HepG2 (cell line): ENCODE measurements around the gene PSMB3. TPM values are rescaled to one million over a fixed set of nuclear protein-coding genes. Genes with fewer than 3 reads are reported as not detected.

Source experiments
- CBX1 ChIP-seq: IDR thresholded peaks from one replicate; pipeline ENCODE4 v1.6.1; 2016; ENCODE audit warnings: antibody characterized with exemption, low read depth
- HES4 ChIP-seq: sonication (generic); formaldehyde crosslinking; IDR thresholded peaks from 2 replicates; pipeline ENCODE4 v1.9.0; 2021; ENCODE audit warnings: mild to moderate bottlenecking, missing genetic modification reagents, borderline replicate concordance
- HMG20B ChIP-seq: conservative IDR thresholded peaks from 2 replicates; pipeline ENCODE4 v1.6.1; 2016; ENCODE audit warnings: missing genetic modification reagents, missing compliant biosample characterization
- HMGXB3 ChIP-seq: sonication (generic); formaldehyde crosslinking; IDR thresholded peaks from 2 replicates; pipeline ENCODE4 v1.4.0; 2020; ENCODE audit warnings: missing genetic modification reagents, borderline replicate concordance
- HOXA7 ChIP-seq: sonication (generic); formaldehyde crosslinking; IDR thresholded peaks from 2 replicates; pipeline ENCODE4 v1.8.1; 2022; ENCODE audit warnings: mild to moderate bottlenecking, missing genetic modification reagents, moderate library complexity
- KDM5B ChIP-seq: sonication (generic); formaldehyde crosslinking; IDR thresholded peaks from 2 replicates; pipeline ENCODE4 v1.4.0; 2020; ENCODE audit warnings: missing genetic modification reagents, mild to moderate bottlenecking, borderline replicate concordance
- PAXIP1 ChIP-seq: sonication (generic); formaldehyde crosslinking; conservative IDR thresholded peaks from 2 replicates; pipeline ENCODE4 v1.4.0; 2020; ENCODE audit warnings: mild to moderate bottlenecking, missing genetic modification reagents, moderate library complexity
- PCBP2 ChIP-seq: fragments of 200-400 bp; formaldehyde crosslinking; optimal IDR thresholded peaks from 2 replicates; pipeline ENCODE3; 2018; ENCODE audit warnings: low read length, low read depth; ENCODE audit not compliant: poor library complexity, severe bottlenecking
- POLR2AphosphoS2 ChIP-seq: IDR thresholded peaks from 2 replicates; pipeline ENCODE4 v1.6.1; 2011; ENCODE audit warnings: low read depth, low read length, improper control_type of control experiment
- SAFB2 ChIP-seq: sonication (generic); formaldehyde crosslinking; IDR thresholded peaks from 2 replicates; pipeline ENCODE4 v1.5.1; 2020; ENCODE audit warnings: missing genetic modification reagents, low read depth, mild to moderate bottlenecking, borderline replicate concordance
- SP5 ChIP-seq: IDR thresholded peaks from 2 replicates; pipeline ENCODE4 v1.6.1; 2016; ENCODE audit warnings: low read depth, borderline replicate concordance
- TAF15 ChIP-seq: fragments of 200-400 bp; formaldehyde crosslinking; IDR thresholded peaks from one replicate; pipeline ENCODE4 v1.6.1; 2018; ENCODE audit warnings: mild to moderate bottlenecking, low read depth, low read length; ENCODE audit not compliant: poor library complexity, severe bottlenecking
- ZBTB33 ChIP-seq: sonication (generic); formaldehyde crosslinking; IDR thresholded peaks from 2 replicates; pipeline ENCODE4 v1.4.0; 2020; ENCODE audit warnings: missing genetic modification reagents
- ZBTB43 ChIP-seq: sonication (generic); formaldehyde crosslinking; conservative IDR thresholded peaks from 2 replicates; pipeline ENCODE4 v1.4.0; 2020; ENCODE audit warnings: missing genetic modification reagents
- ZFP90 ChIP-seq: sonication (generic); formaldehyde crosslinking; IDR thresholded peaks from 2 replicates; pipeline ENCODE4 v1.8.0; 2022; ENCODE audit warnings: missing genetic modification reagents, mild to moderate bottlenecking, inconsistent platforms, borderline replicate concordance
- ZNF20 ChIP-seq: sonication (generic); formaldehyde crosslinking; IDR thresholded peaks from 2 replicates; pipeline ENCODE4 v1.4.0; 2020; ENCODE audit warnings: mild to moderate bottlenecking, moderate library complexity, missing genetic modification reagents
- ZNF746 ChIP-seq: sonication (generic); formaldehyde crosslinking; IDR thresholded peaks from 2 replicates; pipeline ENCODE4 v1.8.0; 2022; ENCODE audit warnings: mild to moderate bottlenecking, missing genetic modification reagents
- ZNF766 ChIP-seq: sonication (generic); formaldehyde crosslinking; IDR thresholded peaks from 2 replicates; pipeline ENCODE4 v1.5.0; 2020; ENCODE audit warnings: missing genetic modification reagents, borderline replicate concordance
- ZSCAN22 ChIP-seq: sonication (generic); formaldehyde crosslinking; IDR thresholded peaks from 2 replicates; pipeline ENCODE4 v1.4.0; 2020; ENCODE audit warnings: mild to moderate bottlenecking, missing genetic modification reagents
- polyA plus RNA-seq, 8 experiments: library from polyadenylated mRNA; depleted of rRNA in 3 of 8; stranded (reverse) in 7 of 8; unstranded in 1 of 8; fragments of >200 nt; fragmentation: Illumina TruSeq in 4 of 8; extraction: Trizol in 4 of 8; gene quantifications; 2 replicates each; pipeline versions ENCODE4 v1.2.1 to v1.2.3, GENCODE V29; 2011 to 2016; ENCODE audit warnings: low read depth in 4 of 8, missing spikeins in 1 of 8, mixed read lengths in 1 of 8; ENCODE audit not compliant: insufficient read depth in 1 of 8
- total RNA-seq, 5 experiments: library from RNA; depleted of rRNA; stranded (reverse); fragments of >200 nt; fragmentation: Illumina TruSeq; extraction: Trizol; gene quantifications; 2 replicates each; pipeline ENCODE4 v1.2.3, GENCODE V29; 2016; ENCODE audit warnings: low read depth in 1 of 5

The PSMB3 gene
- total and polyA plus RNA-seq, 2 of the 13 experiments (the other 11 are each of a cell fraction or from before 2014, with no cell fraction given): 366 to 517 TPM

- no peak for TF ChIP-seq HES4
- TF ChIP-seq ZNF766: no peak
- no peak for TF ChIP-seq HMG20B (CRISPR knock-in tag)
- TF ChIP-seq PAXIP1 (CRISPR knock-in tag): 0 out of 2 replicates have a peak, but pooled peaks have one; percentile 8
- TF ChIP-seq HOXA7 (CRISPR knock-in tag): 0 out of 2 replicates have a peak, but pooled peaks have one; percentile 10
- no peak for TF ChIP-seq ZBTB33
- no peak for TF ChIP-seq PCBP2
- peak; percentile 10; the same call in 1 of the 2 replicates for TF ChIP-seq ZFP90
- TF ChIP-seq POLR2AphosphoS2: no peak
- no peak for TF ChIP-seq TAF15
- TF ChIP-seq CBX1: no peak
- no peak for TF ChIP-seq ZNF746 (CRISPR knock-in tag)
- no peak for TF ChIP-seq ZNF20 (CRISPR knock-in tag)
- no peak for TF ChIP-seq ZSCAN22
- 0 out of 2 replicates have a peak, but pooled peaks have one; percentile 6 for TF ChIP-seq ZBTB43 (CRISPR knock-in tag)
- peak; percentile 7; the same call in 1 of the 2 replicates for TF ChIP-seq HMGXB3 (CRISPR knock-in tag)
- 0 out of 2 replicates have a peak, but pooled peaks have one; percentile 76 for TF ChIP-seq SAFB2 (CRISPR knock-in tag)
- no peak for TF ChIP-seq SP5 (CRISPR knock-in tag)
- 0 out of 2 replicates have a peak, but pooled peaks have one; percentile 17 for TF ChIP-seq KDM5B (CRISPR knock-in tag)
Measured at GRCh38 chr17:38750044-38750311, 2.6 kb upstream of the PSMB3 start (continued).
